ENCODE data around the gene DUSP11. TPM values are rescaled to one million over a fixed set of nuclear protein-coding genes. Genes with fewer than 3 reads are reported as not detected.
"Not testable (repeated sequence)": the region's sequence is repeated elsewhere in the genome, so short reads cannot be mapped to it uniquely, and the experiment has no call there.

The DUSP11 gene
- total and polyA plus RNA-seq, 2 of the 13 experiments (the other 11 are each of a cell fraction or from before 2014, with no cell fraction given): 30.5 to 36.2 TPM

- Histone ChIP-seq H2AFZ (ENCODE audit: low read length) (no peak overlapping the region), H3K4me3 (replicated peaks in 1 of 3; ENCODE audit: insufficient read depth in 1 of 3, low read depth in 2 of 3, low read length in 3 of 3) (no peak overlapping the region), H3K4me2 (ENCODE audit: low read depth, low read length) (no peak overlapping the region), H3K27ac (ENCODE audit: extremely low read length, insufficient read depth, low read length) (no peak overlapping the region), H3K9ac (ENCODE audit: insufficient read depth, low read depth, low read length) (no peak overlapping the region), H3K79me2 (ENCODE audit: insufficient read depth, low read length) (no peaks in the 10 kb centered on the region), H3K27me3 (ENCODE audit: control insufficient read depth in 1 of 2, insufficient read depth in 2 of 2, low read length in 2 of 2) (no peaks in the 10 kb centered on the region), H4K20me1 (ENCODE audit: insufficient read depth, low read length) (no peaks in the 10 kb centered on the region), H3K36me3 (replicated peaks in 1 of 2; ENCODE audit: control insufficient read depth in 1 of 2, insufficient read depth in 2 of 2, low read length in 2 of 2) (peaks cover 1 to 22% of the 10 kb centered on the region in 2 experiments; a peak in 3 of 5 replicates), H3K4me1 (ENCODE audit: insufficient read depth, low read length) (no peaks in the 10 kb centered on the region), H3K9me3 (ENCODE audit: low read length) (no peaks in the 10 kb centered on the region)
- in situ Hi-C loops (cut with HindIII; ENCODE audit: extremely low pct_ligation_motif_present, low pct_unique_long_range_greater_than_20kb) (no loop called here), intact Hi-C loops (cut with micrococcal nuclease; ENCODE audit: unreplicated experiment) (no loop called here)
- TF ChIP-seq NFKBIZ (CRISPR knock-in tag; IDR thresholded peaks at IDR 0.05) (no peak), RXRB (CRISPR knock-in tag; IDR thresholded peaks at IDR 0.05; ENCODE audit: borderline replicate concordance) (no peak), HCFC1 (IDR thresholded peaks at IDR 0.05; ENCODE audit: low read depth, low read length) (no peak), STAG1 (CRISPR knock-in tag; IDR thresholded peaks at IDR 0.05) (no peak), ZNF710 (CRISPR knock-in tag; IDR thresholded peaks at IDR 0.05; ENCODE audit: borderline replicate concordance) (no peak), ZNF564 (CRISPR knock-in tag; IDR thresholded peaks at IDR 0.05) (no peak), RFXANK (CRISPR knock-in tag; IDR thresholded peaks at IDR 0.05) (no peak)
- BruUV-seq (replicated peaks): no TSS peak
- no peak for DNase-seq (ENCODE audit: low spot score)
- no peak for FAIRE-seq
- ATAC-seq: peak; percentile 50
- ChIA-PET POLR2A (no interaction called here), CTCF (ENCODE audit: low intra/inter-chr PET ratio, low total read pairs) (no interaction called here)
- whole genome bisulfite sequencing (ENCODE audit: low lambda C conversion rate): 94% methylated on average over 3 of the region's 3 CpGs
Measured at GRCh38 chr2:73728043-73728442, 51.9 kb downstream of the DUSP11 start.

GRCh38 chr2:73726657-73727056 lies 53.2 kb downstream of the DUSP11 start:
- intact Hi-C loops (cut with micrococcal nuclease; ENCODE audit: unreplicated experiment); BruUV-seq (replicated peaks): not testable (repeated sequence)
- WGBS (ENCODE audit: low lambda C conversion rate): 57% methylated on average over 1 of the region's 1 CpG

More at GRCh38 chr2:73726657-73727056, 53.2 kb downstream of the DUSP11 start:
- H3K4me3 ChIP-seq (replicated peaks in 1 of 3; ENCODE audit: insufficient read depth in 1 of 3, low read depth in 2 of 3, low read length in 3 of 3); H3K9ac ChIP-seq (ENCODE audit: insufficient read depth, low read depth, low read length); in situ Hi-C loops (cut with HindIII; ENCODE audit: extremely low pct_ligation_motif_present, low pct_unique_long_range_greater_than_20kb); H3K9me3 ChIP-seq (ENCODE audit: low read length); H3K4me1 ChIP-seq (ENCODE audit: insufficient read depth, low read length); CTCF ChIA-PET (ENCODE audit: low intra/inter-chr PET ratio, low total read pairs); FAIRE-seq; H3K27ac ChIP-seq (ENCODE audit: extremely low read length, insufficient read depth, low read length); ATAC-seq; H2AFZ ChIP-seq (ENCODE audit: low read length); H3K4me2 ChIP-seq (ENCODE audit: low read depth, low read length); DNase-seq (ENCODE audit: low spot score); H3K27me3 ChIP-seq (ENCODE audit: control insufficient read depth in 1 of 2, insufficient read depth in 2 of 2, low read length in 2 of 2); H4K20me1 ChIP-seq (ENCODE audit: insufficient read depth, low read length); POLR2A ChIA-PET; H3K79me2 ChIP-seq (ENCODE audit: insufficient read depth, low read length); H3K36me3 ChIP-seq (replicated peaks in 1 of 2; ENCODE audit: control insufficient read depth in 1 of 2, insufficient read depth in 2 of 2, low read length in 2 of 2): not testable (repeated sequence)
